G401 (cell line): ENCODE measurements around the gene UGT8. TPM values are rescaled to one million over a fixed set of nuclear protein-coding genes. Genes with fewer than 3 reads are reported as not detected.
"Not testable (repeated sequence)": the region's sequence is repeated elsewhere in the genome, so short reads cannot be mapped to it uniquely, and the experiment has no call there.

Source experiments
- DNase-seq: peaks from one replicate; pipeline ENCODE4 v3.0.0-alpha.2; 2015; ENCODE audit warnings: low spot score
- in situ Hi-C: cut with HindIII; loops from 2 replicates; pipeline ENCODE4 v1.10.0; 2016; ENCODE audit warnings: low sequenced_read_pairs, mixed read lengths
- total RNA-seq: library from RNA; depleted of rRNA; stranded (reverse); fragments of >200 nt; shearing (Covaris generic); gene quantifications from 2 replicates; pipeline ENCODE4 v1.2.3, GENCODE V29; 2014; rRNA removed

The UGT8 gene
- total RNA-seq = not detected in 2 replicates

GRCh38 chr4:114598191-114599121 is at the start of gene UGT8:
UGT8 (plus strand) TSS chr4:114598807; CDS start chr4:114622881, 24,074 bp downstream.
- in situ Hi-C loops = no loop called here
- peak; percentile 69 for DNase-seq

- in situ Hi-C loops = no loop called here
- DNase-seq = no peak
These were observed 49.0 kb upstream of the UGT8 start for GRCh38 chr4:114549638-114550037.

GRCh38 chr4:114558446-114559020 is 40.1 kb upstream of the UGT8 start:
- DNase-seq = no peak
- in situ Hi-C loops = no loop called here

GRCh38 chr4:114561590-114561989 is 37.0 kb upstream of the UGT8 start:
- in situ Hi-C loops = no loop called here

GRCh38 chr4:114562176-114562904 is 36.3 kb upstream of the UGT8 start:
- in situ Hi-C loops = no loop called here
- DNase-seq = no peak

More at GRCh38 chr4:114561590-114561989, 37.0 kb upstream of the UGT8 start:
- no peak for DNase-seq

GRCh38 chr4:114563536-114564315 is 34.9 kb upstream of the UGT8 start:
- no peak for DNase-seq
- in situ Hi-C loops = no loop called here

- no peak for DNase-seq
- in situ Hi-C loops = no loop called here
These were observed 21.2 kb upstream of the UGT8 start for GRCh38 chr4:114577386-114577785.

GRCh38 chr4:114582621-114583020 is 16.0 kb upstream of the UGT8 start:
- DNase-seq = no peak
- in situ Hi-C loops = no loop called here

GRCh38 chr4:114588305-114588704 is 10.3 kb upstream of the UGT8 start:
- in situ Hi-C loops = no loop called here
- DNase-seq = no peak

GRCh38 chr4:114590360-114590759 is 8.2 kb upstream of the UGT8 start:
- in situ Hi-C loops = not testable (repeated sequence)

GRCh38 chr4:114593526-114593925 is 5.1 kb upstream of the UGT8 start:
- in situ Hi-C loops = no loop called here
- DNase-seq = no peak

More at GRCh38 chr4:114590360-114590759, 8.2 kb upstream of the UGT8 start:
- DNase-seq = not testable (repeated sequence)

- in situ Hi-C loops = no loop called here
- no peak for DNase-seq
These were observed 3.4 kb upstream of the UGT8 start for GRCh38 chr4:114595207-114595606.

- DNase-seq = no peak
- in situ Hi-C loops = no loop called here
These were observed 2.7 kb upstream of the UGT8 start for GRCh38 chr4:114595921-114596320.

GRCh38 chr4:114597410-114598115 is 1.0 kb upstream of the UGT8 start:
- DNase-seq = peak; percentile 82
- in situ Hi-C loops = no loop called here

- in situ Hi-C loops = no loop called here
- peak; percentile 61 for DNase-seq
These were observed 760 bp downstream of the UGT8 start for GRCh38 chr4:114599231-114599902.

- peak; percentile 3 for DNase-seq
- in situ Hi-C loops = no loop called here
These were observed 1.4 kb downstream of the UGT8 start for GRCh38 chr4:114599903-114600552.

GRCh38 chr4:114600672-114601071 is 2.1 kb downstream of the UGT8 start:
- in situ Hi-C loops = no loop called here
- no peak for DNase-seq
